GM19023 (cell line): ENCODE data around the gene ADGRD1.
A peak's percentile ranks its signal among the peaks of the same experiment; 100 is the strongest.
"Not testable (repeated sequence)": the region's sequence is repeated elsewhere in the genome, so short reads cannot be mapped to it uniquely, and the experiment has no call there.

Experiments used
- ATAC-seq: cut with Tn5 transposase; IDR thresholded peaks from one replicate; pipeline ENCODE4 v1.9.1; 2021; ENCODE audit warnings: mild to moderate bottlenecking, moderate library complexity; ENCODE audit not compliant: unreplicated experiment

Gene ADGRD1

GRCh38 chr12:130983328-130984017 lies 29.8 kb downstream of the ADGRD1 start:
- ATAC-seq = no peak

- no peak for ATAC-seq
Observed at GRCh38 chr12:130984183-130985058, 30.7 kb downstream of the ADGRD1 start.

DNA sequence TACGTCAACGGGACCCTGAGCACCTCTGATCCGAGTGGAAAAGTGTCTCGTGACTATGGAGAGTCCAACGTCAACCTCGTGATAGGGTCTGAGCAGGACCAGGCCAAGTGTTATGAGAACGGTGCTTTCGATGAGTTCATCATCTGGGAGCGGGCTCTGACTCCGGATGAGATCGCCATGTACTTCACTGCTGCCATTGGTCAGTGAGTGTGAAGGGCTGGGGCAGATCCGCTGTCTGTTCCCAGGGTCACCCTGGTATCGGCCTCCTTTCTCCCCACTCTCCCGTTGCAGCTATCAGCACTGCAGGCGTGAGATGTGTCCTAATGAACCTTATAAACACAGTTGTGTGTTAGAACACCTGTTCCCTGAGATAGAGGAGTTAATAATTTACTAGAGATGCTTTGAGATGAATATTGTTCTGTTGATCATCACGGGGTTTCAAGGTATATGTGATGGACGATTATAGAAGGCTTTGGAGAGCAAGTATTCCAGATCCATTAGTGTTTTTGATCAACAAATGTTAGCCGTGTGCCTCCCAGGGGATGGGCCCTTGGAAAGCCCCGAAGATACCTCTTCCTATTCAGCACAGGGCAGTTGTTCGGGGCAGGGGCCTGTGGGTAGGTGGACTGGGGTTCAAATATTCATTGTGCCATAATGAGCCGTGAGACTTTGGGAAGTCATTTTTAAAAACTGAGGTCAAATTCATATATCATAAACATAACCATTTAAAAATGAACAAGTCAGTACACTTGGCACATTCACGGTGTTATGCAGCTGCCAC lies 33.6 kb downstream of the ADGRD1 start:
- ATAC-seq = no peak

GRCh38 chr12:130988261-130988660 lies 34.6 kb downstream of the ADGRD1 start:
- no peak for ATAC-seq

DNA sequence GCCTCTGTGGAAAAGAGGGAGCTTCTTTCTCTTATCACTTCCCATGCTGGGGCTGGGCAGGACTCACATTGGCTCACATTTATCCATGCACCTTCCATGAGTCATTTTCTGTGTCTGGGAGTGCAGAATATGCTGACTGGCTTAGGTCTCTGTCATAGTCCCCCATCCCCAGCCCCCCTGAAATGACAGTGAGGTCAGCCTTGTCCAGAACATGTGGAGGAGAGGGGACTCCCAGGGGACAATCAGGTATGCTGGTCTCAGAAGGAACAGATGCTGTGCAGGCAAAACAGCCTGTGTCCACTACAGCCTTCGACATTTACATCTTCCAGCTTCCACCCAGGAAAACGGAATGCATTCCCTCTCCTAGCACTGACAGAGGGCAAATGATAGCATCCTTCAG lies 35.0 kb downstream of the ADGRD1 start:
- no peak for ATAC-seq

DNA sequence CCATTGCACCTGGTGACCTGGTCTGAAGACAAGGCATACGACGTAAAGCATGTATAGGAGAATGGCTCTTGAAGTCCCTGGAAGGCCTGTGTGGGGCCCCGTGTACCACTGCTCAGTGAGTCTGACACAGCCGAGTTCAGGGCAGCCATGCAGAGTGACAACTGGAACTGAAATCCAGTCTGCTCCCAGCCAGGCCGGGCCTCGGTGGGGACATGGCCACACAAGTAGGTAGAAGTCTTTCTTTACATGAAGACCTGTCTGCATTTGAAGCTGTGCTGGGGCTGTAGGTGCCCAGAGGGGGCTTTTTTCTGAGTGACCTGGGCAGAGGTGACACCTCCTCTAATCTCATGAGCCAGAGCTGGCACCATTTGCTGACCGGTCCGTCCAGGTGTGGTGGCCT lies 35.7 kb downstream of the ADGRD1 start:
- ATAC-seq = no peak

DNA sequence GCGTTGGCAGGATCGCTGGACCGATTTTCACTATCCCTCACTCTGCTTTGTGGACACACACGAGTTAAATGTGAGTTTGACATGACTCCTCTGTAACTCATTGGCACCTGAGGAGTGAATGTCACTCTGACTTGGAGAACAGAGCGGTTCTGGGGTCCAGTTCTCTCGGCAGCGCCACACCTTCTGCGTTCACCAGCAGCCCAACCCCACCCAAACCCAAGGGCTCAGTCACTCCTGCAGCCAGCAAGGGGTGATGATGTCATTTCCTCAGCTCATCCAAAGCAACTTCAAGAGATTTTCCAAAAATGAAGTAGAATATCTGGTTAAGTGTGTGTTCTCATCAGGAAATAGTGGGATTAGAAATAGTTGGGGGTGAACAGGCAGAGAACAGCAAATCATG lies 36.3 kb downstream of the ADGRD1 start:
- ATAC-seq = no peak

- no peak for ATAC-seq
Observed at GRCh38 chr12:130992448-130992847, 38.7 kb downstream of the ADGRD1 start.

- ATAC-seq = no peak
Observed at GRCh38 chr12:130992979-130993538, 39.4 kb downstream of the ADGRD1 start.

- no peak for ATAC-seq
Observed at GRCh38 chr12:130993759-130994670, 40.3 kb downstream of the ADGRD1 start.

DNA sequence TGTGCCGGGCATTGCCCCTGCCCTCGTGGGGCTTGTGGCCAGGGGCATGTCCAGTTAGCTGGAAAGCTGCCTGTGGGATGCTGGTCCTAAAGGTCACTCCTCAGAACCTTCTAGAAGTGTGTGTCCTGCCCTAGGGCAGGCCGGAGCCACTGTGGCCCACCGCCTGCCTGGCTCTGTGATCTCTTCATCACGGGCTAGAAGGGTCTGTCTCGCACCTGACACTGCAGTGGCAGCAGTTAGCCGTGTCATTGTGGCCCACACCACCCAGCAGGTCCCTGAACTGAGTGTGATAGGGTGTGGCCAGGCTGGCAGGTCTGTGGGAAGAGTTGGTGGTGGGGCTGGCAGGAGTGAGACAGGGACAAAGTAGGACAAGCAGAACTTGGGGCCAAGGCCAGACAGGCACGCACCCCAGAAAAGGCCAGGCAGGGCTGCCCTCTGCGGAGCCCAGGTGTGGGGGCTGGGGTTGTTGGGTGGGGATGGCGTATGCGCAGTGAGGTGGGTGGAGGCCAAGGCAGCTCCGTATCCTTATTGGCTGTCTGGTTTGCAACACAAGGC lies 41.2 kb downstream of the ADGRD1 start:
- no peak for ATAC-seq

DNA sequence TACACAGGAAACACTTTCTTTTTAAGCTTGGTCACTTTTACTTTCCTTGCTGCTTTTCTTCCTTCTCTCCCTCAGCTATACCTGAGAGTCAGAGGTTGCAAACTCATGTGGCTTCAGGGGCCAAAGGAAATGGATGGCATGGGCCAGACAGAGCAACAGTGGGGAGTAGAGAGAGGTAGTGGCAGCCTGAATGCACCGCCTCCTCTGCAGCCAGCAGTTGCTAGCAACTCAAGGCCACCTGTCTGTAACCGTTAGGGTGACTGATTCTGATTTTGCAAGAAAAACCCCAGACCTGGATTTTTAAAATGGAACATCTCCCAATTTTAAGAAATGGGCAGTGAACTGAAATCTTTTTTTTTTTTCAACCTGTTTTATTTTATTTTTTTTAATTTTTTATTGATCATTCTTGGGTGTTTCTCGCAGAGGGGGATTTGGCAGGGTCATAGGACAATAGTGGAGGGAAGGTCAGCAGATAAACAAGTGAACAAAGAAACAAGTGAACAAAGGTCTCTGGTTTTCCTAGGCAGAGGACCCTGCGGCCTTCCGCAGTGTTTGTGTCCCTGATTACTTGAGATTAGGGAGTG lies 41.8 kb downstream of the ADGRD1 start:
- ATAC-seq = not testable (repeated sequence)

GRCh38 chr12:130998136-130998535 lies 44.4 kb downstream of the ADGRD1 start:
- ATAC-seq = no peak

GRCh38 chr12:131000000-131000486 lies 46.3 kb downstream of the ADGRD1 start:
- no peak for ATAC-seq

GRCh38 chr12:131001493-131001892 lies 47.8 kb downstream of the ADGRD1 start:
- no peak for ATAC-seq

- ATAC-seq = peak; percentile 69
Observed at GRCh38 chr12:131002216-131002631, 48.5 kb downstream of the ADGRD1 start.

DNA sequence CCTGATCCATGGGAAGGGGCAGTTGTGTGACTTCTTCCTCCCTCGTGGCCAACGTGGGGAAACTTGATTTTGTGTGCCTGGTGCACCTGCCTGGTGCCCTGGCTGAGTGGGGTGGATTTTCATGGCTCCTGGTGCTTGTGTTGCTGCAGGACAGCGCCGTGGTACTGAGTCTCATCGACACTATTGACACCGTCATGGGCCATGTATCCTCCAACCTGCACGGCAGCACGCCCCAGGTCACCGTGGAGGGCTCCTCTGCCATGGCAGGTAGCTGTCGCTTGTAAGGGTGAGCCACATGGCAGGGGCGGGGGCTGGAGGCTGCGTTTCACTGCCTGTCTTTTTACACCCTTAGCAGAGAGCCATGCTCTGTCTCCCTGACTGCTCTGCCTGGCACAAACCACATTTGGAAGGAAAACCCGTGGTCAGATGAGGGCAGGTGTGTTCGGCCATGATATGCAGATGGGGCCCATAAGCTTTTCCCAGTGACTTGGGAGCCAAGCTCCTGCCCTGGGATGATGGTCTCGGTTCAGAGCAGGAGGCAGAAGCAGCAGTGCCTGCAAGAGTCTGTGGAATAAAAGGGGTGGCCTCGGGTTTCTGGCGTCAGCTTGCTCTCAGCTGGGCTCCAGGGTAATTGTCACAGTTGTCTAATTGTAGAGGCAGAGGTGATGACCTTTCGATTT lies 49.5 kb downstream of the ADGRD1 start:
- ATAC-seq = no peak

- no peak for ATAC-seq
Observed at GRCh38 chr12:131003716-131004045, 50.0 kb downstream of the ADGRD1 start.

DNA sequence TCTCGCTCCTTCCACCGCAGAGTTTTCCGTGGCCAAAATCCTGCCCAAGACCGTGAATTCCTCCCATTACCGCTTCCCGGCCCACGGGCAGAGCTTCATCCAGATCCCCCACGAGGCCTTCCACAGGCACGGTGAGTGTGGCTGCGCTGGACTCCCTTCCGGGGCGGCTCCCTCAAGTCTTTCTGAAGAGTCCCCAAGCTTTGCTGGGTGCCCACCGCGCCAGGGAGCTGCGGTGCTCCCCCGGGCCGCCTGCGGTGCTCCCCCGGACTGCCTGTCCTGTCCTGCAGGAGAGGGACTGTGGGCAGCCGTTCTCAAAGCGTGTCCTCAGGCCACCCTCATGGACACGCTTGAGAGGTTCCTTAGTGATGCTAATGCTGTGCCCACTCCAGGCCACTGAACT lies 50.5 kb downstream of the ADGRD1 start:
- ATAC-seq = no peak
